Activated T-helper 2 cell treated with anti-CD3 and anti-CD28 coated beads, Interferon-gamma antibody, Interleukin-2, Interleukin-4, amounts not matched to agents 10 μg/mL and 5 μg/mL and 100 μg/mL, durations not matched to agents 14 hours and 24 hours and 36 hours (primary cell): Measurements from ENCODE around the gene OTUD5. TPM values are rescaled to one million over a fixed set of nuclear protein-coding genes. Genes with fewer than 3 reads are reported as not detected.
"Not testable (repeated sequence)": the region's sequence is repeated elsewhere in the genome, so short reads cannot be mapped to it uniquely, and the experiment has no call there.

ENCODE experiments used
- DNase-seq: peaks from one replicate; pipeline ENCODE4 v3.0.0; 2021; ENCODE audit warnings: low spot score
- H3K27ac Mint-ChIP-seq: one replicate; pipeline ENCODE4 v1.8.0; 2021; ENCODE audit warnings: mixed read lengths
- H3K27me3 Mint-ChIP-seq: one replicate; pipeline ENCODE4 v1.8.0; 2021; ENCODE audit warnings: low read depth, mixed read lengths
- H3K36me3 Mint-ChIP-seq: one replicate; pipeline ENCODE4 v1.8.0; 2021; ENCODE audit warnings: low read depth, mixed read lengths
- H3K4me1 Mint-ChIP-seq: one replicate; pipeline ENCODE4 v1.8.0; 2021; ENCODE audit warnings: low read depth, mixed read lengths
- H3K4me3 Mint-ChIP-seq: one replicate; pipeline ENCODE4 v1.8.0; 2021; ENCODE audit warnings: low read depth, mild to moderate bottlenecking, moderate library complexity, mixed read lengths
- H3K9me3 Mint-ChIP-seq: one replicate; pipeline ENCODE4 v1.8.0; 2021; ENCODE audit warnings: mixed read lengths
- intact Hi-C: fragments of 100-400 bp; cut with micrococcal nuclease; formaldehyde crosslinking; loops from one replicate; pipeline ENCODE4 v1.15.1; 2023
- total RNA-seq: library from RNA; stranded (reverse); gene quantifications from 2 replicates; pipeline ENCODE4 v1.2.3, GENCODE V29; 2022

Gene OTUD5
- total RNA-seq, 1 donor from 2014 or later, result 77.9 TPM

DNA sequence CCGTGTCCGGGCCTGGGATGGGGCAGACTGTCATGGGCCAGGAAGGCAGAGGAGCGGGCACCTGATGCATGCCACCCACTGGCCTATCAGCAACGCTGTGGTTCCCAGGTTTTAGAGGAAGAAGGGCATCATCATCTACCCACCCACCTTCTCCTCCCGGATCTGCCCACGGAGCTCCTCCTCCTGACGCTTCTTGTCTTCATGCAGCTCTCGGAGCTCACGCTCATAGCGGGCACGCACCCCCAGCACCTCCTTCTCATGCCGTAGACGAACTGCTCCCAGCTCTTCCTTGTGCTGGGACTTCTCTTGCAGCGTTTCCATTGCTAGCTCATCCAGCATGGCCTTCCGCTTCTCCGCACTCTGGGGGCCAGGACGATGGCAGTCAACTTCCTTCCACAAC lies 25.7 kb upstream of the OTUD5 start:
- H3K27ac Mint-ChIP-seq, result no peak overlapping the region
- no peak overlapping the region for H3K4me3 Mint-ChIP-seq
- no peak for DNase-seq
- H3K27me3 Mint-ChIP-seq, result no peaks in the 10 kb centered on the region
- H3K36me3 Mint-ChIP-seq, result peaks cover 45% of the 10 kb centered on the region
- H3K9me3 Mint-ChIP-seq, result no peaks in the 10 kb centered on the region
- intact Hi-C loops, result no loop called here
- H3K4me1 Mint-ChIP-seq, result no peaks in the 10 kb centered on the region

- Mint-ChIP-seq H3K27ac (no peak overlapping the region), H3K4me3 (no peak overlapping the region), H3K4me1 (no peaks in the 10 kb centered on the region), H3K36me3 (peaks cover 46% of the 10 kb centered on the region), H3K9me3 (no peaks in the 10 kb centered on the region), H3K27me3 (no peaks in the 10 kb centered on the region)
- intact Hi-C loops, result no loop called here
- DNase-seq, result no peak
Measured at GRCh38 chrX:48981178-48981577, 23.8 kb upstream of the OTUD5 start.

DNA sequence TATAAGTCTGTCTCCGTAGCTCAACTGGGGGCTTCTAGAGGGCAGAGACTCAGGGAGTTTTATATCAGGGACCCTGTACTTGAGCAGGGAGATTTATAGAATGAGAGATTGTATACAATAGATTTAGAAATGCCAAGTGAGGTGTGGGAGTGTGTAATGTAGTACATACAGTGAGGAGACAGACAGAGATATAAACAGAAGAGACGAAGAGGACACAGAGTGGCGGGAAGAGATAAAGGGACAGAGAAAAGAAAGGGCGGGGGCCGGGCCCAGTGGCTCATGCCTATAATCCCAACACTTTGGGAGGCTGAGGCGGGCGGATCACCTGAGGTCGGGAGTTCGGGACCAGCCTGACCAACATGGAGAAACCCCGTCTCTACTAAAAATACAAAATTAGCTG lies 22.9 kb upstream of the OTUD5 start:
- H3K9me3 Mint-ChIP-seq, H3K4me3 Mint-ChIP-seq, intact Hi-C loops, H3K27ac Mint-ChIP-seq, H3K27me3 Mint-ChIP-seq, DNase-seq, H3K4me1 Mint-ChIP-seq: not testable (repeated sequence)
- peaks cover 45% of the 10 kb centered on the region for H3K36me3 Mint-ChIP-seq

GRCh38 chrX:48978226-48978625 lies 20.8 kb upstream of the OTUD5 start:
- Mint-ChIP-seq H3K36me3 (peaks cover 45% of the 10 kb centered on the region), H3K27me3 (no peaks in the 10 kb centered on the region), H3K4me1 (peaks cover under 1% of the 10 kb centered on the region), H3K9me3 (no peaks in the 10 kb centered on the region), H3K27ac (no peak overlapping the region), H3K4me3 (no peak overlapping the region)
- intact Hi-C loops, result no loop called here
- DNase-seq, result no peak

DNA sequence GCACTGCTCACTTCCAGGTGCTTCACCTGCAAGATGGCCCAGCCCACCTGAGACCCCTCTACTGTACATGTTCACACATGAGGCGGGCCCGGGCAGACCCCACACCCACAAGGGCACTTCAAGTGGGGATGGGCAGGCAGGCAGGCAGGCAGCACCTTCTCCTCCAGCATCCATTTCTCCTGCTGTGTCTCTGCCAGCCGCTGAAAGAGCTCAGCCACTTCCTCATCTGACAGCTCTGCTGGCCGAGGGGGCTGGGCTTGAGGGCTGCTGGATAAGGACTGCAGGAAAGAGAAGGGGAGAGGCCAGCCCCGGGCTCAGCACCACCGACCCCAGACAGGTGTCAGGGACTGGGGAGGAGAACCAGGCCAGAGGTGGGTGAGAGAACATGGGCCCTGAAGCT lies 18.7 kb upstream of the OTUD5 start:
- peaks cover 47% of the 10 kb centered on the region for H3K36me3 Mint-ChIP-seq
- H3K27me3 Mint-ChIP-seq, result no peaks in the 10 kb centered on the region
- H3K9me3 Mint-ChIP-seq, result no peaks in the 10 kb centered on the region
- DNase-seq, result no peak
- H3K4me3 Mint-ChIP-seq, result no peak overlapping the region
- no peak overlapping the region for H3K27ac Mint-ChIP-seq
- intact Hi-C loops, result no loop called here
- H3K4me1 Mint-ChIP-seq, result peaks cover 12% of the 10 kb centered on the region

DNA sequence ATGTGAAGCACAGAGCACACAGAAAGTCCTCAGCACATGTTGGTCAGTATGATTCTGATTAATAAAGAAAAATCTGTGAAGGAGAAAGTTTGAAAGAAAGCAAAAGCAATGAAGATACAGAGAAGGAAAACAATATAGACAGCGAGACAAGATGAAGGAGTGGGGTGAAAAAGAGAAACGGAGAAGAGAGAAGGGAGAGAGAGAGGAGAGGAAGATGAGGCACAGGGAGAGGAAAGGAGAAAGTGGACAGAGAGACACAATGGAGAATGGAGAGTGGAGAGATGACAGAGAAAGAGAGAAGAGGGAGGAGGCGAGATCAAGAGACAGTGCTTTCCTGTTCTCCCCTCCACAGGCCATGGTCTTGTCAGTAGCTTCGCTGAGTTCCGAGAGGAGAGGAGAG lies 18.1 kb upstream of the OTUD5 start:
- Mint-ChIP-seq H3K27me3 (no peaks in the 10 kb centered on the region), H3K9me3 (no peaks in the 10 kb centered on the region), H3K36me3 (peaks cover 42% of the 10 kb centered on the region), H3K4me3 (no peak overlapping the region), H3K4me1 (peaks cover 12% of the 10 kb centered on the region), H3K27ac (peak overlapping the region; percentile 34)
- no peak for DNase-seq
- intact Hi-C loops, result no loop called here

GRCh38 chrX:48975041-48975440 lies 17.6 kb upstream of the OTUD5 start:
- Mint-ChIP-seq H3K27ac (no peak overlapping the region), H3K4me3 (no peak overlapping the region), H3K4me1 (peaks cover 12% of the 10 kb centered on the region), H3K9me3 (no peaks in the 10 kb centered on the region), H3K36me3 (peaks cover 38% of the 10 kb centered on the region), H3K27me3 (no peaks in the 10 kb centered on the region)
- intact Hi-C loops, result no loop called here
- DNase-seq, result no peak

- no peaks in the 10 kb centered on the region for H3K27me3 Mint-ChIP-seq
- peaks cover 12% of the 10 kb centered on the region for H3K4me1 Mint-ChIP-seq
- intact Hi-C loops, result no loop called here
- no peak for DNase-seq
- no peaks in the 10 kb centered on the region for H3K9me3 Mint-ChIP-seq
- H3K4me3 Mint-ChIP-seq, result no peak overlapping the region
- peaks cover 36% of the 10 kb centered on the region for H3K36me3 Mint-ChIP-seq
- no peak overlapping the region for H3K27ac Mint-ChIP-seq
Measured at GRCh38 chrX:48974574-48974973, 17.2 kb upstream of the OTUD5 start.

GRCh38 chrX:48974033-48974432 lies 16.6 kb upstream of the OTUD5 start:
- H3K27ac Mint-ChIP-seq, result no peak overlapping the region
- intact Hi-C loops, result no loop called here

DNA sequence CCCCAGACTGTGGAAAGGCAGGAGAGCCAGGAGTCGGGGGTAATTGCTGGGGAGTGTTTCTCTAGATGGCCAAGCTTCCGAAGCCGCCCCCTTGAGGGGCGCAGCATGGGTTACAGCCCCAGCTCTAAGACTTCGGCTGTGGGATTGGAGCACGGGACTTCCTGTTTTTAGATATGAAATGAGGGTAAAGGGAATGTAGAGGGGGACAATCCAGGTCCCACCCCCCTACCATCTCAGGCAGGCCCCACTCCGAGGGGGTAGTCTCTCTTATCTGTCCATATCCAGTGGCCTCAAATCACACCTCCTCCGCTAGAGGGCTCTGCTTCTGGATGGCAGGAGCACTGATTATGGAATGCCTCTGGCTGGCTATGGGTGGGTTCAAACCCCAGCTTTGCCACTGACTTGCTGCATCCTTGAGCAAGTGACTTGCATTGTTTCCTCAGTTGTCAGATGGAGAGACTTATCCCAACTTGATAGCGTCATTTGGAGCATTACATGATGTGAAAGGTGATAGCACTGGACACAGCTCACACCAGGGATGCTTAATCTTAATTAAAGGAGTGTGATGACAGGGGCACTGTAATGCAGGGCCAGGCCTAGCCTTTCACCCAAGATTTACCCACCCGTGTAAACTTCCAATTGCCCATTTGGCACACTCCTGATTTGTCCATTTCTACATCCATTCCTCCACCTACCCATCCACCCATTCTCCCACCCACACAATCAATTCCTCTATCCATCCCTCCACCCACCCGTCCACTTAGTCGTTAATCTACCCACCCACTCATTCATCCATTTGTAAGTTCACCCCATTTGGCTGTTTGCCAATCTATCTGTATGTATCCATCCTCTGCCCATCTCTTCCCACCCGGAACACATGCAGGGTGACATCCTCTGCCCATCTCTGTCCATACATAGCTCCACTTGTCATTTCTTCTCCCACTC lies 15.1 kb upstream of the OTUD5 start:
- intact Hi-C loops, result no loop called here
- Mint-ChIP-seq H3K27me3 (no peaks in the 10 kb centered on the region), H3K27ac (no peak overlapping the region), H3K9me3 (no peaks in the 10 kb centered on the region), H3K4me1 (peaks cover 12% of the 10 kb centered on the region), H3K4me3 (no peak overlapping the region), H3K36me3 (peaks cover 24% of the 10 kb centered on the region)
- peak; percentile 10 for DNase-seq

More at GRCh38 chrX:48974033-48974432, 16.6 kb upstream of the OTUD5 start:
- peaks cover 12% of the 10 kb centered on the region for H3K4me1 Mint-ChIP-seq
- DNase-seq, result no peak
- H3K36me3 Mint-ChIP-seq, result peaks cover 36% of the 10 kb centered on the region
- no peaks in the 10 kb centered on the region for H3K9me3 Mint-ChIP-seq
- no peaks in the 10 kb centered on the region for H3K27me3 Mint-ChIP-seq
- H3K4me3 Mint-ChIP-seq, result no peak overlapping the region

- H3K4me1 Mint-ChIP-seq, result peaks cover 12% of the 10 kb centered on the region
- H3K9me3 Mint-ChIP-seq, result no peaks in the 10 kb centered on the region
- no peak within 1 kb of the TSS for H3K27ac Mint-ChIP-seq
- no peak for DNase-seq
- H3K4me3 Mint-ChIP-seq, result no peak within 1 kb of the TSS
- no peaks in the 10 kb centered on the region for H3K27me3 Mint-ChIP-seq
- peaks cover 24% of the 10 kb centered on the region for H3K36me3 Mint-ChIP-seq
- intact Hi-C loops, result no loop called here
Measured at GRCh38 chrX:48971249-48972219, 14.1 kb upstream of the OTUD5 start, which contains the start of gene KCND1. KCND1 (minus strand) TSS chrX:48971844; CDS start chrX:48970271, 1,573 bp downstream.

- peaks cover 12% of the 10 kb centered on the region for H3K4me1 Mint-ChIP-seq
- no peak overlapping the region for H3K4me3 Mint-ChIP-seq
- H3K27me3 Mint-ChIP-seq, result no peaks in the 10 kb centered on the region
- H3K36me3 Mint-ChIP-seq, result peaks cover 13% of the 10 kb centered on the region
- intact Hi-C loops, result no loop called here
- H3K9me3 Mint-ChIP-seq, result no peaks in the 10 kb centered on the region
- no peak overlapping the region for H3K27ac Mint-ChIP-seq
- no peak for DNase-seq
Measured at GRCh38 chrX:48969471-48969870, 12.1 kb upstream of the OTUD5 start.
